Smooth muscle cell of the pulmonary artery (primary cell): Measurements from ENCODE around the gene NHSL2. TPM values are rescaled to one million over a fixed set of nuclear protein-coding genes. Genes with fewer than 3 reads are reported as not detected.

Experiments
- total RNA-seq: library from RNA; depleted of rRNA; stranded (reverse); fragments of >200 nt; gene quantifications from 2 replicates; pipeline ENCODE4 v1.2.3, GENCODE V29; 2014

Gene NHSL2
- 2.4 and 4.4 TPM in 2 replicates for total RNA-seq

DNA sequence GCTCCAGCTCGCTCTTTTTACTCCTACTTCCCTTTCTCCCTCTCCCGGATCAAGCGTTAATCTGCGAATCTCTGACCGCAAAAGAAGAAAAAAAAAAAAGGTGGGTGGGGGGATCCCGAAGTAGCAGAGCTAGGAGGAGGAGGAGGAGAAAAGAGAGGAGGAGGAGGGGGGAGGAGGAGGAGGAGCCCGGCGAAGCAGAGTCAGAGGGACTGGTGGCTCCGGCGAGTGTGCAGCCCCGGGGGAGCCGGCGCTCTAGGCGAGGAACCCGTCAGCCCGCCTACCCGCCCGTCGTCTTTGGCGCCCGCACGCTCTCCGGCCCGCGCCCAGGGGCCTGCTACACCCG is at the start of gene NHSL2:
Gene NHSL2, plus strand, starts transcription at position 203 of the 343 bp plus-strand sequence.

DNA sequence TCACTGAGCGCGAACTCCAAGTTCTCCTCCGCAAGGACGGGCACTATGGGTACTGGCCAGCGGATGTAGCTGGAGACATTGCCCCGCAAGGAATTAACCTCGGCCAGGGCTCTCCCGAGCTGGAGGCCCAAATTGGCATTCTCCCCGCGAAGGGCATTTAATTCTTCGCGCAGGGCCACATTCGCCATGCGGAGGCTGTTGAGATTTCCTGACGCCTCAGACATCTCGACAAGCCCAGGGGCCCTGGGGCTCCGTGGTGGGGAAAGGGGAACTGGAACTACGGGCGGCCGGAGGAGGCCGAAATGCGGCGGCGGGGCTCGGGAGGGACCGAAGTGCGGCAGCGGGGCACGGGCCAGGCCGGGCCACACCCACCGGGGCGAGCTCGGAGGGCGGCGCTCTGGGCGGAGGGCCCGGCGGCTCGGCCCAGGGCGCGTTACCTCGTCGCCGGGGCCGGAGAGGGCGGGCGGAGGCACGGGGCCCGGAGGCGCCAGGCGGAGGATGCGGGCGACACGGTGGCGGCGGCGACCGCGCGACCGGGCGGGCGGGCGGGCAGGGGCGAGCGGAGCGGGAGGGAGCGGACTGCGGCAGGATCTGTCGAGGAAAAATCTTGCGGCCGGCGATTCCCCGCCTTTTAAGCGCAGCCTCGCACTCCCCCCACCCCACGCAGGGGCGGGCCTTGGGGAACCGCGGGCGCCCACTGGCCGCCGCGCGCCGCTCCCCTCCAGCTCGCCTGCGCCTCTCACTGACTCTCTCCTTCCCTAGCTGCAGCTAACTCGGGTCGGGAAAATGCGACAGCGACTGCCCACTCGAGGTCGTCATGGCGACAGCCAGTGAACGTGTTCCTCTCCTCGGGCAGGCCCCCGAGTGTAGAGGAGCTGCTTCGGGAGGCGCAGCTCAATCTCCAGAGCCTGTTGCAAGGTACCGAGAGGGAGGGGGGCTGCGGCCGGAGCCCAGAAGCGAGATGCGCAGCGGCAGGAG is 221.0 kb downstream of the NHSL2 start, which contains the start of gene RTL5:
Gene RTL5, minus strand, starts transcription at position 599 of the 978 bp plus-strand sequence.

DNA sequence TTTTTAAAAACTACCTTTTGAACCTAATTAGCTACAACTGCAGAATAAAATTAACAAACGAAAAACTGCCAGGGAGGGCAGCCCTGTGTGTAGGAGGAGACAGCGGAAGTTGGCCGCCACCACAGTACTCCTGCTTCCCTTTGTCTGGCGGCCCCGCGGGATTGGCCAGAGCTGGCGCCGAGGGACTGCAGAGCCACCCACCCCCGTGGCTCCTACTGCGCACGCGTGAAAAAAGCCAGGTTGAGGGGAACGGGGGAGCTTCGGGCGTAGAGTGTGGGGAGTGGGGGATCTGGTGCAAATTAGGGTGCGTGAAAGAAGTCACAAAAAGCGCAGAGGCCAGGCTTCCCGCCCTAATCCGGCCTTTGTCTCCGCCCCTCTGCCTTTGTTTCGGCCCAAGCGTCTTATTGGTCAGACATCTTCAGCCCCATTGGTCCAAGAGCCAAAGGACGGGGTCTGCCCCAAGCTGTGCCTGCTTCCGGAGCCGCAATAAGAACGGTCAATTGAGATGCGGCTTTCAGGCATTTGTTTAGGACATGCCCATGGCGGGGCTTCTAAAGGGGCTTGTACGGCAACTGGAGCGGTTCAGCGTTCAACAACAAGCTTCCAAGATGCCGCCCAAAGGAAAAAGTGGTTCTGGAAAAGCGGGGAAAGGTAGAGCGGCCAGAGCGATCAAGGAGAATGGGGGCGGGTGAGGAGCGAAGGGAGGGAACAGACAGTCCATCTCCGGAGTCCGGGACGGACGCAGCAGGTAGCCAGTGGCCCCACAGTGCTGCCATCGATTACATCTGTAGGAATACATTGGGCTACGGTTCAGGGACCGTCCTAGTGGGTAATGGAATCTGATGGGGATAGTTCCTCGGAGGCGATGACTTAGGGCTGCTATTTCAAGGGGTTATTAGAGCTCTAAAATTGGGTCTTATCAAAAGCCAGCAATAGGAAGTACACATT is 270.8 kb downstream of the NHSL2 start, which contains the start of gene PIN4:
Gene PIN4, plus strand, starts transcription at position 580 of the 948 bp plus-strand sequence. Its CDS starts 29 bp downstream, at position 609.

Other genes starting within 250 kb of the NHSL2 start
- not detected in 2 replicates for gene CXorf49, start 192.6 kb upstream of the NHSL2 start, total RNA-seq
- not detected in 2 replicates for gene CXorf49B, start 147.5 kb upstream of the NHSL2 start, total RNA-seq
- 5.3 and 7.2 TPM in 2 replicates for gene RTL5, start 221.1 kb downstream of the NHSL2 start, total RNA-seq